Measurements from ENCODE around the gene NPAS2. TPM values are rescaled to one million over a fixed set of nuclear protein-coding genes. Genes with fewer than 3 reads are reported as not detected.
A peak's percentile ranks its signal among the peaks of the same experiment; 100 is the strongest.

NPAS2 gene
- total and polyA plus RNA-seq, 7 donors: 8.5 to 56.2 (median 17.3) TPM

DNA sequence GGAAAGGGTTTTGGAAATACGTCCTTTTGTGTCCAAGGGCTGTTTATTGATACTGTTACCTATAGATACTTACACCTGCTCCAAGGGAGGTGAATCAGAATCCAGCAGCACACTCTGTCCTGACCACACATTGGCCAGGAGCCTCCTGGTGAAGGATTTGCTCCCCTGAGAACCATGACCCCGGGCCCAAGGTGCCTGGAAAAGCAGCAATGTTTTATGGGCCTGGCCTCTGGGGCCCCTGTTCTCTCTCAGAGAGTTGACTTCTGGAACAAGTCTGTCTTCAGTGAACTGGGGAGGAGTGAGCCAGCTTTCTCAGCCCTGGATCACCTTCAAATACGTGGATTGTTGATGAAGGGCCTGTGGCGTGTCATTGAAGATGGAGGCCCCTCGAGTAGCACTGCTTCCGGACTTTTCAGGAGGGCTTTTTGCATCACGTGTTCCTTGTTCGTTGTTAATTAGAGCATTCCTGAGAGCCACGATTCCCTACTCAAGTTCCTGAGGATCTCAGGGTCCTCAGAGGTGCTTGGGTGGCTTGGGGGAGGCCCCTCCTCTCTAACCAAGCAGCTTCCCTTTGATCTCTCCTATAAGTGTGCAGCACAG lies 103.6 kb downstream of the NPAS2 start:
- Histone ChIP-seq H3K27me3 (ENCODE audit: insufficient read depth in 3 of 3, low read length in 2 of 3) (no peaks in the 10 kb centered on the region), H3K4me1 (peaks cover 8% of the 10 kb centered on the region), H3K27ac (no peak overlapping the region), H3K9me3 (peaks cover 3% of the 10 kb centered on the region), H3K4me3 (no peak overlapping the region), H3K36me3 (ENCODE audit: insufficient read depth in 1 of 2, low read depth in 1 of 2) (peaks cover 0 to 9% of the 10 kb centered on the region in 2 donors)
- WGBS, 3 donors: 81 to 86% (median 82%) methylated on average over 9 of the region's 9 CpGs
- no peak for DNase-seq
- no peak for TF ChIP-seq CTCF (IDR thresholded peaks at IDR 0.05)
- no peak for ATAC-seq
- intact Hi-C loops (cut with DNase I): no loop called here

DNA sequence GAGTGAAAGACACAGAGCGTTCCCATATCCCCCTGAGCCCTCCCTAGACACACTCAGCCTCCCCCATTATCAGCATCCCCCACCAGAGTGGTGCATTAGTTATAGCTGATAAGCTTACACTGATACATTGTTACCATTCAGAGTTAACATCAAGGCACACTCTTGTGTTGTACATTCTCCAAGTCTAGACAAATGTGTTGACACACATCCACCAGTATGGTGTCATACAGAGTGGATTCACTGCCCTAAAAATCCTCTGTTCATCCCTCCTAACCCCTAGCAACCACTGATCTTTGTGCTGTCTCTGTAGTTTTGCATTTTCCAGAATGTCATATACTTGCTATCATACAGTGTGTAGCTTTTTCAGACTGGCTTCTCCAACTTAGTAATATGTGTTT lies 104.2 kb downstream of the NPAS2 start:
- peak in 2 of 4 donors; percentile 38 to 42 for ATAC-seq
- H3K9me3 ChIP-seq: peaks cover 3% of the 10 kb centered on the region
- intact Hi-C loops (cut with DNase I): no loop called here

GRCh38 chr2:100924520-100925451 lies 104.8 kb downstream of the NPAS2 start:
- Histone ChIP-seq H3K27ac (peak overlapping the region; percentile 69), H3K4me3 (no peak overlapping the region), H3K36me3 (ENCODE audit: insufficient read depth in 1 of 2, low read depth in 1 of 2) (peaks cover 0 to 9% of the 10 kb centered on the region in 2 donors), H3K4me1 (peaks cover 14% of the 10 kb centered on the region), H3K9me3 (peaks cover 3% of the 10 kb centered on the region), H3K27me3 (ENCODE audit: insufficient read depth in 3 of 3, low read length in 2 of 3) (no peaks in the 10 kb centered on the region)
- 51 to 60% (median 54%) methylated on average over 21 of the region's 21 CpGs for WGBS, 3 donors
- TF ChIP-seq CTCF (IDR thresholded peaks at IDR 0.05): no peak
- peak in 3 of 4 donors; percentile 24 to 54 (median 52) for ATAC-seq
- DNase-seq: no peak
- intact Hi-C loops (cut with DNase I): no loop called here

More for the DNA sequence above, 104.2 kb downstream of the NPAS2 start:
- DNase-seq: no peak
- 81 to 91% (median 90%) methylated on average over 1 of the region's 1 CpG for WGBS, 3 donors
- no peak overlapping the region for H3K4me3 ChIP-seq
- H3K27me3 ChIP-seq (ENCODE audit: insufficient read depth in 3 of 3, low read length in 2 of 3): no peaks in the 10 kb centered on the region
- H3K27ac ChIP-seq: peak overlapping the region; percentile 69
- H3K4me1 ChIP-seq: peaks cover 14% of the 10 kb centered on the region
- peaks cover 0 to 9% of the 10 kb centered on the region in 2 donors for H3K36me3 ChIP-seq (ENCODE audit: insufficient read depth in 1 of 2, low read depth in 1 of 2)
- TF ChIP-seq CTCF (IDR thresholded peaks at IDR 0.05): no peak

- peaks cover 14% of the 10 kb centered on the region for H3K4me1 ChIP-seq
- peaks cover 0 to 19% of the 10 kb centered on the region in 2 donors for H3K36me3 ChIP-seq (ENCODE audit: insufficient read depth in 1 of 2, low read depth in 1 of 2)
- no peaks in the 10 kb centered on the region for H3K27me3 ChIP-seq (ENCODE audit: insufficient read depth in 3 of 3, low read length in 2 of 3)
- no peak for TF ChIP-seq CTCF (IDR thresholded peaks at IDR 0.05)
- no peak overlapping the region for H3K27ac ChIP-seq
- H3K4me3 ChIP-seq: no peak overlapping the region
- H3K9me3 ChIP-seq: peaks cover 3% of the 10 kb centered on the region
- ATAC-seq (peak in 3 of 4 donors; percentile 51 to 71 (median 54)), DNase-seq (no peak)
- intact Hi-C loops (cut with DNase I): no loop called here
- 26 to 42% (median 29%) methylated on average over 6 of the region's 6 CpGs for WGBS, 3 donors
These were observed 108.3 kb downstream of the NPAS2 start for GRCh38 chr2:100928235-100928634.
